ENCODE results near the gene SERPINA1. TPM values are rescaled to one million over a fixed set of nuclear protein-coding genes. Genes with fewer than 3 reads are reported as not detected.
A peak's percentile ranks its signal among the peaks of the same experiment; 100 is the strongest.

Gene SERPINA1
- total RNA-seq, 1 experiment from 2014 or later = 4.9 TPM

DNA sequence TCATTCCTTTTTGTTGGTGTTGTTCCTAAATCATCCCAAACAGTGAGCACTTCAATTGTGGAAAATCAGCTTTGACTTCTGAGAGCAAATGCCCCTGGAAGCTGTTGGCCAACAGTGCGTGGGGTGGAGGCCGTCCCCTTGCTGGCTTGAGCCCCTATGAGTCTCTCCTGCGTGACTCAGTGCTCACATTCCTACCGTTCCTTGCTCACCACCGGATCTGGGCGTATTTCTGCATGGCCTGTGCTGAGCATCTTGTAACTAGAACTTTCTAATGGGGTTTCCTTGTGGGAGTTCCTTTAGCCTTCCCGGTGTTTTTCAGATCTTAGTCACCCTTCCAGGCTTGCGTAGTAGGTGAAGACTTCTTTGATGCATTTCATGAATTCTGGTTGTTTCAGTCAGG is 14.7 kb downstream of the SERPINA1 start:
- intact Hi-C loops (cut with micrococcal nuclease; ENCODE audit: unreplicated experiment) (no loop called here), in situ Hi-C loops (cut with HindIII; ENCODE audit: low pct_unique_long_range_greater_than_20kb, low sequenced_read_pairs) (no loop called here)
- CTCF ChIA-PET = no interaction called here
- no peak overlapping the region for H3K4me3 ChIP-seq (ENCODE audit: low read depth in 2 of 2, low read length in 2 of 2)
- ATAC-seq = peak; percentile 79; the same call in 1 of the 2 replicates
- POLR2A ChIA-PET = no interaction called here
- no peak for TF ChIP-seq SIN3A (IDR thresholded peaks at IDR 0.05; ENCODE audit: borderline replicate concordance, insufficient read depth, low read depth, low read length)
- DNase-seq (ENCODE audit: low read depth, low spot score) = peak; percentile 15
- no peaks in the 10 kb centered on the region for H3K27me3 ChIP-seq (ENCODE audit: control insufficient read depth, insufficient read depth, low read length)
- no peak overlapping the region for H3K27ac ChIP-seq (ENCODE audit: low read length)
- H3K4me1 ChIP-seq (ENCODE audit: control insufficient read depth, insufficient read depth, low read length) = no peaks in the 10 kb centered on the region; the same call in 1 of the 2 replicates
- BruUV-seq (replicated peaks) = no TSS peak
- H3K9me3 ChIP-seq (ENCODE audit: control insufficient read depth, insufficient read depth, low read depth, low read length) = no peaks in the 10 kb centered on the region
- H3K36me3 ChIP-seq (ENCODE audit: control insufficient read depth, insufficient read depth, low read length) = no peaks in the 10 kb centered on the region

DNA sequence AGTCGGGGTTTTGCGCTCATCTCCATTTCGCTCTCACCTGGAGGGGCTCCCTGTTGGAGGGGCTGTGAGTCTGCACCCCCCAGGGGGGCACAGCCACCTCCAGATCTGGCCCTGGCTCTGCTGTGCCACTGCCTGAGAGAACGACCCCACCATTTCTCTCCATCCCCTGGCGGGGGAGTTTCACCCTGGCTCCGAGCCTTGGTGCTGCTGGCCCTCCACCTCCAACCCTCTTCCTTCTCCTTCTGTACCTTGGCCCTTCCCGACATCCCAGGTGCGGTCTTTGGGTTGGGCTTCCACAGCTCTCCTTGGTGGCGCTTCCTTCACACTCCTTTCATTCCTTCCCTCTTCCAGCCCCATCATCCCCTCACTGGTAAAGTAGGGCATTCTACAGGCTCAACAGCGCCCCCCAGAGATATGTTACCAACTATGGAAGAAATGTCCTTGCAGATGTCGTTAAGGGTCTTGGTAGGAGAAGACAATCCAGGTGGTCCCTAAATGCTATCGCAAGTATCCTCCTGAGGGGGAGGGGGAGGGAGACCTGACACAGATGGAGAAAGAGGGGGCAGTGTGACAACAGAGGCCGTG is 16.3 kb downstream of the SERPINA1 start:
- no peak for DNase-seq (ENCODE audit: low read depth, low spot score)
- intact Hi-C loops (cut with micrococcal nuclease; ENCODE audit: unreplicated experiment) (no loop called here), in situ Hi-C loops (cut with HindIII; ENCODE audit: low pct_unique_long_range_greater_than_20kb, low sequenced_read_pairs) (no loop called here)
- H3K4me3 ChIP-seq (ENCODE audit: low read depth in 2 of 2, low read length in 2 of 2) = no peak overlapping the region
- no peaks in the 10 kb centered on the region; the same call in 1 of the 2 replicates for H3K4me1 ChIP-seq (ENCODE audit: control insufficient read depth, insufficient read depth, low read length)
- TF ChIP-seq SIN3A (IDR thresholded peaks at IDR 0.05; ENCODE audit: borderline replicate concordance, insufficient read depth, low read depth, low read length) (no peak), TCF7L2 (IDR thresholded peaks at IDR 0.05; ENCODE audit: low read depth, low read length) (no peak), POLR2AphosphoS5 (IDR thresholded peaks at IDR 0.05; ENCODE audit: low read depth, low read length) (no peak)
- TF ChIP-seq, protein P1, sequence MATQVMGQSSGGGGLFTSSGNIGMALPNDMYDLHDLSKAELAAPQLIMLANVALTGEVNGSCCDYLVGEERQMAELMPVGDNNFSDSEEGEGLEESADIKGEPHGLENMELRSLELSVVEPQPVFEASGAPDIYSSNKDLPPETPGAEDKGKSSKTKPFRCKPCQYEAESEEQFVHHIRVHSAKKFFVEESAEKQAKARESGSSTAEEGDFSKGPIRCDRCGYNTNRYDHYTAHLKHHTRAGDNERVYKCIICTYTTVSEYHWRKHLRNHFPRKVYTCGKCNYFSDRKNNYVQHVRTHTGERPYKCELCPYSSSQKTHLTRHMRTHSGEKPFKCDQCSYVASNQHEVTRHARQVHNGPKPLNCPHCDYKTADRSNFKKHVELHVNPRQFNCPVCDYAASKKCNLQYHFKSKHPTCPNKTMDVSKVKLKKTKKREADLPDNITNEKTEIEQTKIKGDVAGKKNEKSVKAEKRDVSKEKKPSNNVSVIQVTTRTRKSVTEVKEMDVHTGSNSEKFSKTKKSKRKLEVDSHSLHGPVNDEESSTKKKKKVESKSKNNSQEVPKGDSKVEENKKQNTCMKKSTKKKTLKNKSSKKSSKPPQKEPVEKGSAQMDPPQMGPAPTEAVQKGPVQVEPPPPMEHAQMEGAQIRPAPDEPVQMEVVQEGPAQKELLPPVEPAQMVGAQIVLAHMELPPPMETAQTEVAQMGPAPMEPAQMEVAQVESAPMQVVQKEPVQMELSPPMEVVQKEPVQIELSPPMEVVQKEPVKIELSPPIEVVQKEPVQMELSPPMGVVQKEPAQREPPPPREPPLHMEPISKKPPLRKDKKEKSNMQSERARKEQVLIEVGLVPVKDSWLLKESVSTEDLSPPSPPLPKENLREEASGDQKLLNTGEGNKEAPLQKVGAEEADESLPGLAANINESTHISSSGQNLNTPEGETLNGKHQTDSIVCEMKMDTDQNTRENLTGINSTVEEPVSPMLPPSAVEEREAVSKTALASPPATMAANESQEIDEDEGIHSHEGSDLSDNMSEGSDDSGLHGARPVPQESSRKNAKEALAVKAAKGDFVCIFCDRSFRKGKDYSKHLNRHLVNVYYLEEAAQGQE (IDR thresholded peaks at IDR 0.05; ENCODE audit: insufficient read depth in 1 of 2, low read depth in 2 of 2, low read length in 1 of 2) = no peak
- TF ChIP-seq, protein P2, sequence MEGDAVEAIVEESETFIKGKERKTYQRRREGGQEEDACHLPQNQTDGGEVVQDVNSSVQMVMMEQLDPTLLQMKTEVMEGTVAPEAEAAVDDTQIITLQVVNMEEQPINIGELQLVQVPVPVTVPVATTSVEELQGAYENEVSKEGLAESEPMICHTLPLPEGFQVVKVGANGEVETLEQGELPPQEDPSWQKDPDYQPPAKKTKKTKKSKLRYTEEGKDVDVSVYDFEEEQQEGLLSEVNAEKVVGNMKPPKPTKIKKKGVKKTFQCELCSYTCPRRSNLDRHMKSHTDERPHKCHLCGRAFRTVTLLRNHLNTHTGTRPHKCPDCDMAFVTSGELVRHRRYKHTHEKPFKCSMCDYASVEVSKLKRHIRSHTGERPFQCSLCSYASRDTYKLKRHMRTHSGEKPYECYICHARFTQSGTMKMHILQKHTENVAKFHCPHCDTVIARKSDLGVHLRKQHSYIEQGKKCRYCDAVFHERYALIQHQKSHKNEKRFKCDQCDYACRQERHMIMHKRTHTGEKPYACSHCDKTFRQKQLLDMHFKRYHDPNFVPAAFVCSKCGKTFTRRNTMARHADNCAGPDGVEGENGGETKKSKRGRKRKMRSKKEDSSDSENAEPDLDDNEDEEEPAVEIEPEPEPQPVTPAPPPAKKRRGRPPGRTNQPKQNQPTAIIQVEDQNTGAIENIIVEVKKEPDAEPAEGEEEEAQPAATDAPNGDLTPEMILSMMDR (IDR thresholded peaks at IDR 0.05) = no peak
- H3K36me3 ChIP-seq (ENCODE audit: control insufficient read depth, insufficient read depth, low read length) = no peaks in the 10 kb centered on the region
- CTCF ChIA-PET = no interaction called here
- H3K9me3 ChIP-seq (ENCODE audit: control insufficient read depth, insufficient read depth, low read depth, low read length) = no peaks in the 10 kb centered on the region
- H3K27ac ChIP-seq (ENCODE audit: low read length) = no peak overlapping the region
- no peak for ATAC-seq
- H3K27me3 ChIP-seq (ENCODE audit: control insufficient read depth, insufficient read depth, low read length) = no peaks in the 10 kb centered on the region
- POLR2A ChIA-PET = no interaction called here
- no TSS peak for BruUV-seq (replicated peaks)

DNA sequence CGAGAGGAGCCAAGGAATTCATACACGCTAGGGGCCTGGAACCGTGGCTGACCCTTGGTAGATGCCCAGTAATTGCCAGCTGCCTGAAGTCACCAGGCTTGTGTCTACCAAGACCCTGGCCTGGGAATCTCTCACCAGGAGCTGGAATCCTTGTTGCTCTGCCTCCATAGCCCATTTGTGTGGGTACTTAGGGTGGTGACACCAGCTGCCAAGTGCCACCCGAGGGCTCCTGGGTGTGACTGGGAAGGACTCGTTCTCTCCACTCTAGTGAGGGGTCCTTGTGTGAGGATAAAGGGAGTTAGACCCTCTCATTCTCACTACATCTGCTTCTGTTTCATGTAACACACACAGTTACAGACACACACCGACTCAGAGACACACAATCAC is 17.9 kb downstream of the SERPINA1 start:
- no TSS peak for BruUV-seq (replicated peaks)
- DNase-seq (ENCODE audit: low read depth, low spot score) (no peak), ATAC-seq (no peak)
- intact Hi-C loops (cut with micrococcal nuclease; ENCODE audit: unreplicated experiment) = no loop called here
- ChIA-PET CTCF (no interaction called here), POLR2A (no interaction called here)
- no peak for TF ChIP-seq POLR2AphosphoS5 (IDR thresholded peaks at IDR 0.05; ENCODE audit: low read depth, low read length)
- TF ChIP-seq, protein P2 (IDR thresholded peaks at IDR 0.05) = no peak
- no peak for TF ChIP-seq TCF7L2 (IDR thresholded peaks at IDR 0.05; ENCODE audit: low read depth, low read length)
- TF ChIP-seq, protein P1 (IDR thresholded peaks at IDR 0.05; ENCODE audit: insufficient read depth in 1 of 2, low read depth in 2 of 2, low read length in 1 of 2) = no peak
- no peak for TF ChIP-seq SIN3A (IDR thresholded peaks at IDR 0.05; ENCODE audit: borderline replicate concordance, insufficient read depth, low read depth, low read length)
- H3K4me1 ChIP-seq (ENCODE audit: control insufficient read depth, insufficient read depth, low read length) = no peaks in the 10 kb centered on the region; the same call in 1 of the 2 replicates
- H3K27me3 ChIP-seq (ENCODE audit: control insufficient read depth, insufficient read depth, low read length) = no peaks in the 10 kb centered on the region
- no peaks in the 10 kb centered on the region for H3K36me3 ChIP-seq (ENCODE audit: control insufficient read depth, insufficient read depth, low read length)
- H3K27ac ChIP-seq (ENCODE audit: low read length) = no peak overlapping the region
- in situ Hi-C loops (cut with HindIII; ENCODE audit: low pct_unique_long_range_greater_than_20kb, low sequenced_read_pairs) = no loop called here
- H3K9me3 ChIP-seq (ENCODE audit: control insufficient read depth, insufficient read depth, low read depth, low read length) = no peaks in the 10 kb centered on the region
- H3K4me3 ChIP-seq (ENCODE audit: low read depth in 2 of 2, low read length in 2 of 2) = no peak overlapping the region

Measured in Panc1 (cell line).